Astrocyte (in vitro differentiated cells and primary cell): ENCODE results near the gene CDK17.

Experiments
- CTCF ChIP-seq: IDR thresholded peaks from 2 replicates; pipeline ENCODE4 v1.5.1; 2011; ENCODE audit warnings: low read depth, mild to moderate bottlenecking, inconsistent platforms, low read length, moderate library complexity; ENCODE audit not compliant: insufficient read depth
- EZH2 ChIP-seq: IDR thresholded peaks from 2 replicates; pipeline ENCODE4 v1.6.1; 2012; ENCODE audit warnings: mild to moderate bottlenecking, low read length, inconsistent platforms; ENCODE audit not compliant: insufficient read depth

- TF ChIP-seq CTCF (no peak), EZH2 (no peak)
Measured at GRCh38 chr12:96334502-96334901, 65.7 kb downstream of the CDK17 start.
